HG02885 (cell line): Measurements from ENCODE around the gene TBC1D25.

Experiments
- ATAC-seq: cut with Tn5 transposase; IDR thresholded peaks from one replicate; pipeline ENCODE4 v1.9.1; 2021; ENCODE audit warnings: mild to moderate bottlenecking; ENCODE audit not compliant: unreplicated experiment, poor library complexity

Gene TBC1D25, protein sequence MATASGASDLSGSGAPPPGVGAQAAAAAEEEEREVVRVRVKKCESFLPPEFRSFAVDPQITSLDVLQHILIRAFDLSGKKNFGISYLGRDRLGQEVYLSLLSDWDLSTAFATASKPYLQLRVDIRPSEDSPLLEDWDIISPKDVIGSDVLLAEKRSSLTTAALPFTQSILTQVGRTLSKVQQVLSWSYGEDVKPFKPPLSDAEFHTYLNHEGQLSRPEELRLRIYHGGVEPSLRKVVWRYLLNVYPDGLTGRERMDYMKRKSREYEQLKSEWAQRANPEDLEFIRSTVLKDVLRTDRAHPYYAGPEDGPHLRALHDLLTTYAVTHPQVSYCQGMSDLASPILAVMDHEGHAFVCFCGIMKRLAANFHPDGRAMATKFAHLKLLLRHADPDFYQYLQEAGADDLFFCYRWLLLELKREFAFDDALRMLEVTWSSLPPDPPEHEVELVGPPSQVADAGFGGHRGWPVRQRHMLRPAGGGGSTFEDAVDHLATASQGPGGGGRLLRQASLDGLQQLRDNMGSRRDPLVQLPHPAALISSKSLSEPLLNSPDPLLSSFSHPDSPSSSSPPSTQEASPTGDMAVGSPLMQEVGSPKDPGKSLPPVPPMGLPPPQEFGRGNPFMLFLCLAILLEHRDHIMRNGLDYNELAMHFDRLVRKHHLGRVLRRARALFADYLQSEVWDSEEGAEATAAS

DNA sequence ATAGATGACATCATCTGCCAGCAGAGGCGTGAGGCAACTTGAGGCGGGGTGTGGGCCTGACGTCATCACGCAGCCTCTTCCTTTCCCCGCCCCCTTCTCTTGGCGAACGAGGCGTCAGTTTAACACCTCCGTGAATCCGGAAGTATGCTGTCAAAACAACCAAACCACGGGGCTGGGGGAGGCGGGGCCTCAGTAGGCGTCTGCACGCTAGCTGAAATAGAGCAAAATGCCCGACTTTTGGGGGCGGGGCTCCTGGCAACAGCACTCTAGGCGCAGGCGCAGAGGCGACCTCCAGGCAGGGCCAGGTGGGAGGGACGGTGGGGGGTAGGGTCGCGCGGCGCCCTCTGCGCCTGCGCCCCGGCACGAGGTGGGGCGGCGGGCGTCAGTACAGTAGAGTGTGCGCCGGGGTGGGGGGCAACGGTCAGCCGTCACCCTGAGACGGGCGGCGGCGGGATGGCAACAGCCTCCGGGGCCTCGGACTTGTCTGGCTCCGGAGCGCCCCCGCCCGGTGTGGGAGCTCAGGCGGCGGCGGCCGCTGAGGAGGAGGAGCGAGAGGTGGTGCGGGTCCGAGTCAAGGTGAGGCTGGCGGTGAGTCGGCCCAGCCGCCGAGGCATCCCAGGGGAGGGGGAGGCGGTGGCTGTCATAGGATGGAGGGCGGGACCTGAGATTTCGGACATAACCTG is at the start of gene TBC1D25:
TBC1D25 (plus strand) TSS at position 370 of the 683 bp plus-strand sequence; CDS start at position 454, 84 bp downstream.
- peak; percentile 74 for ATAC-seq

DNA sequence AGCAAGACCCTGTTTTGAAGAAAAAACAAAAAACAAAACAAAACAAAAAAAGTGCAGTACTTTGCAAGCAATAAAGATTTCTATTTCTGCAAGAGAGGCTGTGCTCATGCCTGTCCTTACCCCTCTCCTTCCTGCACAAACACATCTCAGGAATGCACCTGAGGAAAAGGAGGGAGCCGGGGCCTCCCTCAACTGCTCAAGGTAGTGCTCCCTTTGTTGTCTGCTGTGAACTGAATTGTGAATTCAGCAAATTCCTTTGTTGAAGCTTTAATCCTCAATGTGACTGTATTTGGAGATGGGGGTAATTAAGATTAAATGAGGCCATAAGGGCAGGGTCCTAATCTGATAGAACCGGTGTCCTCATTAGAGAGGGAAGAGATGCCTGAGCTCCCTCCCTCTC is 49.6 kb upstream of the TBC1D25 start:
- ATAC-seq = no peak

GRCh38 chrX:48490661-48491060 is 48.9 kb upstream of the TBC1D25 start:
- no peak for ATAC-seq

DNA sequence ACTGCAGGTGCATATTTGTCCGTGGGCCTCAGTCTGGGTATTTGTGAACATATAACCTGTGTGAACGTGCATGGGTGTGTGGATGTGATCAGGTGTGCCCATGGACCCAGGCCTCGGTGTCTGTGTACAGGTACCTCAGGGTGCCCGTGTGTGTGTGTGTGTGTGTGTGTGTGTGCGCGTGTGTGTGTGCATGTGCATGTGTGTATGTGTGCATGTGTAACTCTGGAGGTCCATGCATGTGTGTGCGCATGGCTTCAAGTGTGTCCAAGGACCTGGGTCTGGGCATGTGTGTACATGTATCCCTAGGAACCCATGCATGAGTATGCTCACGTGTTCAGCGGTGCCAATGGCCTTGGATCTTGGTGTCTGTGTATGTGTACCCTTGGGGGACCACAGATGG is 47.7 kb upstream of the TBC1D25 start:
- ATAC-seq = no peak

GRCh38 chrX:48492293-48492910 is 47.1 kb upstream of the TBC1D25 start:
- ATAC-seq = no peak

- no peak for ATAC-seq
Measured at GRCh38 chrX:48493890-48494364, 45.6 kb upstream of the TBC1D25 start.

- ATAC-seq = no peak
Measured at GRCh38 chrX:48496660-48497059, 42.9 kb upstream of the TBC1D25 start.

DNA sequence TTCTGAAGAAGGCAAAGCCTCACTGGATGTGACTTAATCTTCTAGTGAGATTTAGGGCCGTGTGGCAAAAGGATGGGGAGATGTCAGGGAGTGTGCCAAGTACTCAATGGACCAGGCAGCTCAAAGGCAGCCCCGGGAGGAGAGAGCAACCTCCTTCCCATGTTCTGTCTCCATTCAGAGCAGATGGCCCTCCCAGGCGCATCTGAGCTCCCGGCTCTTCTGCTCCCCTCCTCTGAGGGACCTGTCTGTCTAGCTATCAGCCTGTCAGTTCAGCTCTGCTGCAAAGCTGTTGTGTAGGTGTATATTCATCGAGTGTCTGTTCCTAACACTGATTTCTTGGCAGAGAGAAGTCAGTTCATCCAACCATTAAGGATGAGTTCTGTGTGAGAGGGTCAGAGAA is 41.6 kb upstream of the TBC1D25 start:
- ATAC-seq = no peak

DNA sequence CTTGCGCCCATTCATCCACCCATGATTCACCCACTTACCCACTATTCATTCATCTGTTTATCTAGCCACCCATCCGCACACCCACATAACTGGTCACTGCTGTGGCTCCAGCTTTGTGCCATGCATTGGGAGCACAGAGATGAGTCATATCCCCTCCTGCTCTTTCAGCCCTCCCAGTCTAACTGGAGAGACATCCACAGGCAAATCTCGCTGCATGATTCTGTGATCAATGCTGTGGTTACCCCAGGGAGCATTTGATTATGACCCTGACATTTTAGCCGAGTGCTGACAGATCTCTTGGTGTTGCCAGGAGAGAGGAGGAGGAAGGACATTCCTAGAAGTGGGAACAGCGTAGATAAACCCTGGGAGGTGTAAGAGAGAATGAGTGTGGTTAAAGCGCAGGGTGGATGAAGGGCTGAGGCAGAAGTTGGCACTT is 41.1 kb upstream of the TBC1D25 start:
- no peak for ATAC-seq

DNA sequence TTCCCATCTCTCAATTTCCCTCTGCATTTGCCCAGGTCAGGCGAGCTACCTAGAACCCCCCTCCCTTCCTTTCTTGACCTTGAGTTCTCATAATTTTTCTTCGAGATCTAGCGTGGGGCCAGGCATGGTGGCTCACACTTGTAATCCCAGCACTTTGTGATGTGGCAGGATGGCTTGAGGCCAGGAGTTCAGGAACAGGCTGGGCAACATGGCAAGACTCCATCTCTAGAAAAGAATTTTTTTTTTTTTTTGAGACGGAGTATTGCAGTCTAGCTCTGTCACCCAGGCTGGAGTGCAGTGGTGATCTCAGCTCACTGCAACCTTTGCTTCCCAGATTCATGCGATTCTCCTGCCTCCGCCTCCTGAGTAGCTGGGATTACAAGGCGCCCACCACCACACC is 35.3 kb upstream of the TBC1D25 start:
- ATAC-seq = no peak

- no peak for ATAC-seq
Measured at GRCh38 chrX:48505481-48505880, 34.0 kb upstream of the TBC1D25 start.

DNA sequence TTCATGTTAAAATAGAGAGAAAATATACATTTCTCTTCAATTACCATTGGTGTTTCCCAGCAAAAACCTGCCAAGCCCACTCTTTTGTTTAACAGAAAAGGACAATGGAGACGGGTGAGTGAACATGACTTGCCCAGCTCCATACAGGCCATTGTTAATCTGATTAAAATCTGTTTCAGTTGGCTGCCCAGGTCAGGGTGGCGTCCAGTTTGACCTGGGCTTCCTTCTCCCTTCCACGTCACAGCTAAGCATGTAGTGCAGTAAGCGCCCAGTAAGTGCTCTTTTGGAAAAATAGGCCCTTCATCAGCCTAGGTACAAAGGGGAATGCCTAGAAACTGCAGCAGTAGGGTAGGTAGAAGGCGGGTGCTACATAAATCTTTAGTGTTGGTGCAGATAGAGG is 32.3 kb upstream of the TBC1D25 start:
- no peak for ATAC-seq

GRCh38 chrX:48508400-48509244 is 30.9 kb upstream of the TBC1D25 start, which contains the start of gene PORCN:
TSS of gene PORCN (plus strand) at chrX:48508992. CDS start at chrX:48509821, 829 bp downstream.
- ATAC-seq = peak; percentile 89

DNA sequence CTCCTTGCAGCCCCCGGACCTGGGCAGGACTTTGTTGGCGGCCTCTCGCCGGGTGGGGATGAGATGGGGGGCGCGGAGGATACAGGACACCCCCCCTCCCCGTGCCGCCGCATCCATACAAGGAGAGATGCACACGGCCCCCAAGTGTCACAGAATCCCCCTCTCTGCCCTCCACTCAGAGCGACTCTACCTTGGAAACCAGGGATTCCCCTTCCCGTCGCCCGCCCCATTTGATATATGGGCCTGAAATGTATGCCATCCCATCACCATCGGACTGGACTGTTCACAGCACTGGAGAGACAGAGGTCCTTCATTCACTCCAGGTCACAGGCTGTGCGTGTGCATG is 30.3 kb upstream of the TBC1D25 start:
- ATAC-seq = no peak

DNA sequence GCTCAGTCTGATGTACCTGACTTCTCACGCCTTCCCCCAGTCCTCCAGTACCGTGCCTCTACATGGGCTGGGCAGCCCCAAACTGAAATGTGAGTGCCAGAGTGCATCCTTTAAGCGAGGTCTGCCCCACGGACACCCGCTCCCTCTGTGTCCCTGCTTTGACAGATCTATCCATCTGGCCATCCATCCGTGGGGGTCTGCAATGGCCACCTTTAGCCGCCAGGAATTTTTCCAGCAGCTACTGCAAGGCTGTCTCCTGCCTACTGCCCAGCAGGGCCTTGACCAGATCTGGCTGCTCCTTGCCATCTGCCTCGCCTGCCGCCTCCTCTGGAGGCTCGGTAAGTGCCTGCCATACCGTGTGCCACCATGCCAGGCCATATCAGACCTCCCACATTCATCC is 29.9 kb upstream of the TBC1D25 start:
- no peak for ATAC-seq

GRCh38 chrX:48511560-48511959 is 28.0 kb upstream of the TBC1D25 start:
- no peak for ATAC-seq

GRCh38 chrX:48512371-48512935 is 27.1 kb upstream of the TBC1D25 start:
- no peak for ATAC-seq

DNA sequence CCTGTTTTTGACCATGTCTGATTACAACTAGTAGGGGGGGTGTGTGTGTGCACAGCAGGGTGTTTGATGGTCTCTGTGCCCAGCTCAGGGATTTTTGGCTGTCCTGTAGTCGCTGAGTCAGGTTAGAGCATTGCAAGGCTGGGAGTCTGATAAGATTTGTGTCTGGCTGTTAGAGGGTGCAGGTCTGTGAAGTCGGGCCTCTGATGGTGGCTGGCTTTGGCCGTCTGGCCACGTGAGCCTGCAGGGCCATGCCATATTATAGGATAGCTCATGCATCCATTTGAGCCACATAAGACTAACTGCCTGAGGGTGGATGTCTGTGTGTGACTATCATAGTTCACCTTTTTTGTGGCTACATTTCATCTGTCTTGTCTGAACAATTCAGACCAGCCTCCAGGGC is 25.8 kb upstream of the TBC1D25 start:
- no peak for ATAC-seq

- no peak for ATAC-seq
Measured at GRCh38 chrX:48514126-48514806, 25.2 kb upstream of the TBC1D25 start.
